ENCODE measurements around the gene OR5K2. TPM values are rescaled to one million over a fixed set of nuclear protein-coding genes. Genes with fewer than 3 reads are reported as not detected.

Gene OR5K2
- not detected in 2 replicates for total RNA-seq
- long read RNA-seq, result 0 reads

DNA sequence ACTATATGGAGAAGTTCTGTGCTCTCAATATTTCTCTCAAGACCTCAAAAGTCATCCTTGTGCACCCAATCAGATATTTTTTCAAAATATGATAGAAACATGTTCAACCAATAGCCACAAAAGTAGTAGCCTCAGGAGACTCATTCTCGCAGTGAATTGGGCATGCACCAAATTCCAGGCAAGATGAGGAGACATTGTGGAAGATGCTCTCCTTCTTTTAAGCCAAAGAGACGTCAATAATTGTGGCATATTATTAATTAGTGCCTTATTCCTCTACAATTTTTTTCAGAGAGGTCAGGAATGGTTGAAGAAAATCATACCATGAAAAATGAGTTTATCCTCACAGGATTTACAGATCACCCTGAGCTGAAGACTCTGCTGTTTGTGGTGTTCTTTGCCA is at the start of gene OR5K2:
Gene OR5K2 (plus strand): TSS at position 301 of the 400 bp plus-strand sequence. CDS start 0 bp downstream, at position 301.
- no peak for DNase-seq (ENCODE audit: low spot score, unreplicated experiment)
- H3K9me3 Mint-ChIP-seq (ENCODE audit: low read depth), result no peaks in the 10 kb centered on the region
- TF ChIP-seq, protein P1, sequence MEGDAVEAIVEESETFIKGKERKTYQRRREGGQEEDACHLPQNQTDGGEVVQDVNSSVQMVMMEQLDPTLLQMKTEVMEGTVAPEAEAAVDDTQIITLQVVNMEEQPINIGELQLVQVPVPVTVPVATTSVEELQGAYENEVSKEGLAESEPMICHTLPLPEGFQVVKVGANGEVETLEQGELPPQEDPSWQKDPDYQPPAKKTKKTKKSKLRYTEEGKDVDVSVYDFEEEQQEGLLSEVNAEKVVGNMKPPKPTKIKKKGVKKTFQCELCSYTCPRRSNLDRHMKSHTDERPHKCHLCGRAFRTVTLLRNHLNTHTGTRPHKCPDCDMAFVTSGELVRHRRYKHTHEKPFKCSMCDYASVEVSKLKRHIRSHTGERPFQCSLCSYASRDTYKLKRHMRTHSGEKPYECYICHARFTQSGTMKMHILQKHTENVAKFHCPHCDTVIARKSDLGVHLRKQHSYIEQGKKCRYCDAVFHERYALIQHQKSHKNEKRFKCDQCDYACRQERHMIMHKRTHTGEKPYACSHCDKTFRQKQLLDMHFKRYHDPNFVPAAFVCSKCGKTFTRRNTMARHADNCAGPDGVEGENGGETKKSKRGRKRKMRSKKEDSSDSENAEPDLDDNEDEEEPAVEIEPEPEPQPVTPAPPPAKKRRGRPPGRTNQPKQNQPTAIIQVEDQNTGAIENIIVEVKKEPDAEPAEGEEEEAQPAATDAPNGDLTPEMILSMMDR (IDR thresholded peaks at IDR 0.05; ENCODE audit: unreplicated experiment), result no peak
- peaks cover 3% of the 10 kb centered on the region for H3K4me1 Mint-ChIP-seq (ENCODE audit: low read depth)
- H3K27ac Mint-ChIP-seq, result no peak within 1 kb of the TSS
- H3K27me3 Mint-ChIP-seq, result peaks cover 2% of the 10 kb centered on the region
- H3K36me3 Mint-ChIP-seq (ENCODE audit: insufficient read depth), result no peaks in the 10 kb centered on the region
- H3K4me3 Mint-ChIP-seq (ENCODE audit: low read depth), result no peak within 1 kb of the TSS

DNA sequence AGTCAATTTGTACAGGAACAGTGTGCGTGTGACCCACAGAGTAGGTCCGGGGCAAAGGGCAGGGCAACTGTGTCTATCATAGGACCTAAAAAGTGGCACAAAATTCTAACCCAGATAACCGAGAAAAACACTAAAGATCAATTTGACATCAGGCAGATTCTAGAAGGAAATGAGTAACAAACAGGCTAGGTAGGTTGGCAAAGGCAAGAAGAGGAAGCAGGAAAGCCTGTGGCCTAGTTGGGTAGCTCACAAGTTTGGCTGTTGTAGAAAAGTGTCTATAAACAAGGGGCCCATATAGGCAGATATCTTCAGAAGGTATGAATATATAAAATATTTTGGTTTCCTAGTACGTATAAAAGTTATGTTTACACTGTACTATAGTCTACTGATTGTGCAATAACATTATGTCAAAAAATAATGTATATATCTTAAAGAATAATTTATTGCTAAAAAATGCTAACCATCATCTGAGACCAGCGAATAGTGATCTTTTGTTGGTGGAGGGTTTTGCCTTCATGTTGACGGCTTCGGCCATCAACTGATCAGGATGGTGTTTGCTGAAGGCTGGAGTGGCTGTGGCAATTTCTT is 47.8 kb upstream of the OR5K2 start:
- Mint-ChIP-seq H3K4me3 (ENCODE audit: low read depth) (no peak overlapping the region), H3K9me3 (ENCODE audit: low read depth) (no peaks in the 10 kb centered on the region), H3K27me3 (no peaks in the 10 kb centered on the region), H3K36me3 (ENCODE audit: insufficient read depth) (no peaks in the 10 kb centered on the region), H3K27ac (no peak overlapping the region), H3K4me1 (ENCODE audit: low read depth) (peaks cover 2% of the 10 kb centered on the region)
- DNase-seq (ENCODE audit: low spot score, unreplicated experiment), result no peak
- TF ChIP-seq, protein P1 (IDR thresholded peaks at IDR 0.05; ENCODE audit: unreplicated experiment), result no peak

DNA sequence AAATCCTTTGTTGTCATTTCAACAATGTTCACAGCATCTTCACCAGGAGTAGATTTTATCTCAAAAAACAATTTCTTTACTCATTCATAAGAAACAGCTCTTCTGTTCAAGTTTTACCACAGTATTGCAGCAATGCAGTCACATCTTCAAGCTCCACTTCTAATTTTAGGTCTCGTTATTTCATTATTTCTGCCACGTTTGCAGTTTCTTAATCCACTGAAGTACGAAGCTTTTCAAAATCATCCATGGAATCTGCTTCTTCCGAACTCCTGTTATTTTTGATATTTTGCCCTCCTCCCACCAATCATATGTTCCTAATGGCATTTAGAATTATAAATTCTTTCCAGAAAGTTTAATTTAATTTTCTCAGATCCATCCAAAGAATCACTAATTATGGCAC is 47.1 kb upstream of the OR5K2 start:
- DNase-seq (ENCODE audit: low spot score, unreplicated experiment), result no peak
- no peak overlapping the region for H3K27ac Mint-ChIP-seq
- no peaks in the 10 kb centered on the region for H3K27me3 Mint-ChIP-seq
- TF ChIP-seq, protein P1 (IDR thresholded peaks at IDR 0.05; ENCODE audit: unreplicated experiment), result no peak
- no peak overlapping the region for H3K4me3 Mint-ChIP-seq (ENCODE audit: low read depth)
- no peaks in the 10 kb centered on the region for H3K36me3 Mint-ChIP-seq (ENCODE audit: insufficient read depth)
- H3K4me1 Mint-ChIP-seq (ENCODE audit: low read depth), result no peaks in the 10 kb centered on the region
- H3K9me3 Mint-ChIP-seq (ENCODE audit: low read depth), result no peaks in the 10 kb centered on the region

DNA sequence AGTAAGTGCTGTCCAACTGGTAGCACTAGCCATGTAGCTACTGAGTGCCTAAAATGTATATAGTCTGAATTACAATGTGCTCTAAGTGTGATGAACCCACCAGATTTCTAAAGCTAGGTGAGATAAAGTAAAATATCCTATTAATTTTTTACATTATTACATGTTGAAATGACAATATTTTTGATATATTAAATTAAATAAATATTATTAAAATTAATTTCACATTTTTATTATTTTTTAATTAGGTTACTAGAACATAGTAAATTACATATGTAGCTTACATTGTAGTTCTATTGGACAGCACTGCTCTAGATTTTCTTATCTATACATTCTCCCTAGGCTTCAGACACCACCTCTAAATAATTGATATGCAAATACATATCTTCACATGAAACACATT is 43.7 kb upstream of the OR5K2 start:
- H3K27me3 Mint-ChIP-seq, result no peaks in the 10 kb centered on the region

DNA sequence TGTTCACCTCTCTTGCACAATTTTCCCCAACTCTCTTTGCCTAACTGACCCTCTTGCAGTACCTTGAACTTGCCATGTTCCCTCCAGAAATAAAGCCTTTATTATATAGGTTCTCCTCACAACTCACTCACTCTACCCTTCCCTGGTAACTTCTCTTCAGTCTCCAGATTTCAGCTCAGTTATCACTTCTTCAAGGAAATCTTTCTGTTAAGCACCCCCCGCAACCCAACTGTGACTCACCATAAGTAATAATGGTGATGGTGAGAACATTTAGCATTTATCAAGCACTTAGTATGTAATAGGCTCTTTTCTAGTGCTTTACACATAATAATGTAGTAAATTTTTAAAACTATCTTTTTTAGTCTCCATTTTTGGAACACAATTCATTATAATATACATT is 42.6 kb upstream of the OR5K2 start:
- Mint-ChIP-seq H3K27me3 (no peaks in the 10 kb centered on the region), H3K9me3 (ENCODE audit: low read depth) (peaks cover 4% of the 10 kb centered on the region), H3K36me3 (ENCODE audit: insufficient read depth) (no peaks in the 10 kb centered on the region), H3K27ac (no peak overlapping the region), H3K4me1 (ENCODE audit: low read depth) (no peaks in the 10 kb centered on the region), H3K4me3 (ENCODE audit: low read depth) (no peak overlapping the region)
- TF ChIP-seq, protein P1 (IDR thresholded peaks at IDR 0.05; ENCODE audit: unreplicated experiment), result no peak
- DNase-seq (ENCODE audit: low spot score, unreplicated experiment), result no peak

More for the DNA sequence above, 43.7 kb upstream of the OR5K2 start:
- Mint-ChIP-seq H3K27ac (no peak overlapping the region), H3K36me3 (ENCODE audit: insufficient read depth) (no peaks in the 10 kb centered on the region), H3K4me1 (ENCODE audit: low read depth) (no peaks in the 10 kb centered on the region), H3K4me3 (ENCODE audit: low read depth) (no peak overlapping the region), H3K9me3 (ENCODE audit: low read depth) (peaks cover 2% of the 10 kb centered on the region)
- DNase-seq (ENCODE audit: low spot score, unreplicated experiment), result no peak
- TF ChIP-seq, protein P1 (IDR thresholded peaks at IDR 0.05; ENCODE audit: unreplicated experiment), result no peak

All from progenitor cell of endocrine pancreas (in vitro differentiated cells).